Mucosa of rectum (tissue), 2 donors: Measurements from ENCODE around the gene FUBP1.

Experiments used
- H3K27ac ChIP-seq, 2 donors: one replicate each; pipeline ENCODE4 v1.7.0; 2013; ENCODE audit warnings: inconsistent platforms in 2 of 2, low read depth in 2 of 2, low read length in 2 of 2
- H3K27me3 ChIP-seq, 2 donors: one replicate each; pipeline ENCODE4 v1.7.0; 2013; ENCODE audit warnings: low read length in 2 of 2; ENCODE audit not compliant: control insufficient read depth in 2 of 2, insufficient read depth in 2 of 2
- H3K36me3 ChIP-seq, 2 donors: one replicate each; pipeline ENCODE4 v1.7.0; 2013; ENCODE audit warnings: low read length in 2 of 2; ENCODE audit not compliant: control insufficient read depth in 2 of 2, insufficient read depth in 2 of 2
- H3K4me1 ChIP-seq, 2 donors: one replicate each; pipeline ENCODE4 v1.7.0; 2013; ENCODE audit warnings: low read length in 2 of 2, mild to moderate bottlenecking in 1 of 2; ENCODE audit not compliant: control insufficient read depth in 2 of 2, insufficient read depth in 2 of 2
- H3K4me3 ChIP-seq, 2 donors: one replicate each; pipeline ENCODE4 v1.7.0; 2013; ENCODE audit warnings: low read length in 2 of 2
- H3K9ac ChIP-seq, 2 donors: one replicate each; pipeline ENCODE4 v1.7.0; 2013; ENCODE audit warnings: low read length in 2 of 2, low read depth in 1 of 2, mild to moderate bottlenecking in 1 of 2
- H3K9me3 ChIP-seq, 2 donors: one replicate each; pipeline ENCODE4 v1.7.0; 2013; ENCODE audit warnings: low read length in 2 of 2; ENCODE audit not compliant: control insufficient read depth in 2 of 2
- donor health status: healthy.
- donor health status: Normal muscosa, but diverticular disease.

The FUBP1 gene

DNA sequence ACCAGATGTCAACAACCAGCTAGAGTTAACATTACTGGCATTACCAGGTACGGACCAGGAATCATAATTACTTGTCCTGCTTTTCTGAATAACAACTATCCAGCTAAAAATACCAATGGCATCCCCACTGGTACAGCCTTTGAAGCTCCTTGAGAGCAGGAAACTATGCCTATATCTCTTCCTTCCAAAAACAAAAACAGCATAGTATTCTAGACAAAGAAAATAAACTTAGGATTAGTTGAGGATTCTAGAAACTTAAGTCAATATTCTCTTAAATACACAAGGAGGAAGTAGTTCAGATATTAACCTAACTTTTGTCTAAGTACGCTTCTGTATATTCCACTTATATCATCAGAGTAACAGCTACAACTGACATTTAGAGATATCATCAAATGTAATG, 3.0 kb downstream of the FUBP1 start:
- Histone ChIP-seq H3K27ac (no peak overlapping the region), H3K4me1 (peaks cover 16 to 17% of the 10 kb centered on the region in 2 donors), H3K9me3 (no peaks in the 10 kb centered on the region), H3K36me3 (peaks cover 0 to 4% of the 10 kb centered on the region in 2 donors), H3K4me3 (peak overlapping the region in 1 of 2 donors; percentile 96), H3K9ac (peak overlapping the region; percentile 5 to 50), H3K27me3 (no peaks in the 10 kb centered on the region)

DNA sequence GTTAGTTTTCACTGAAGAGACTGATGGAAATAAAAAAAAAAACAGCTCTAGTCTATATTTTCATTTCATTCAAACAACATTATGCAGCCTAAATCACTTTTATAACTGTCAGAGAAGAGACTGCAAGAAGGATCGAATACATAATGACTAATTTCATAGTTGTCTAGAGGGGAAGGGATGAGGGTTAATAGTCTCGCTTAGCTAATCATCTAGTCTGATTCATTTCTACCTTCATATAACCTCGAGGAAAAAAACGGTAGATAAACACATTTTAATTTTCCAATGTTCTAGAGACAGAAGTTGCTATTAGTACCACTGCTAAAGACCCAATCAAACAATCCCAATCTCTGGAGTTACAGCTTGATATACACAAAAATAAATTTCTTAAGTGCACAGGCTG, 3.5 kb downstream of the FUBP1 start:
- Histone ChIP-seq H3K9ac (no peak overlapping the region), H3K36me3 (peaks cover 0 to 7% of the 10 kb centered on the region in 2 donors), H3K27me3 (no peaks in the 10 kb centered on the region), H3K27ac (no peak overlapping the region), H3K4me1 (peaks cover 13 to 17% of the 10 kb centered on the region in 2 donors), H3K9me3 (no peaks in the 10 kb centered on the region), H3K4me3 (peak overlapping the region; percentile 26 to 96)

DNA sequence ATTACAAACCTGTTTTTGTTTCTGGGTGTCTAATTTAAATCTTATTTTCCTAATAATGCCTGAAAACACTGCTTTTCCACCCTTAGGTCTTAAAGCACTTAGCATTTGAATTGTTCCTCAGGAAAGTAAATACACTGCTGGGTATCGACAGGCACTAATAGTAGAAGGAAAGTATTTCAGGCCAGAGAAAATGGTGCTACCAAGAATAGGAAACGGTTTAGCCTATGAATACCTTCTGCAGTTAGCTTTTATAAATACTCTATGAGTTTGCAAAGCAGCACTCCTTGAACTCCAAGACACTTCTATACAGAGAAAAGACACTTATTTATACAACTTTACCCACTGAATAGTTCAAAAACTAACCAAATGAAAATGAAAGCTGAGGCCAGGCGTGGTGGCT, 6.8 kb downstream of the FUBP1 start:
- H3K9ac ChIP-seq = no peak overlapping the region
- H3K27ac ChIP-seq = no peak overlapping the region
- peaks cover 24 to 35% of the 10 kb centered on the region in 2 donors for H3K36me3 ChIP-seq
- no peak overlapping the region for H3K4me3 ChIP-seq
- peaks cover 9 to 12% of the 10 kb centered on the region in 2 donors for H3K4me1 ChIP-seq
- no peaks in the 10 kb centered on the region for H3K9me3 ChIP-seq
- no peaks in the 10 kb centered on the region for H3K27me3 ChIP-seq

DNA sequence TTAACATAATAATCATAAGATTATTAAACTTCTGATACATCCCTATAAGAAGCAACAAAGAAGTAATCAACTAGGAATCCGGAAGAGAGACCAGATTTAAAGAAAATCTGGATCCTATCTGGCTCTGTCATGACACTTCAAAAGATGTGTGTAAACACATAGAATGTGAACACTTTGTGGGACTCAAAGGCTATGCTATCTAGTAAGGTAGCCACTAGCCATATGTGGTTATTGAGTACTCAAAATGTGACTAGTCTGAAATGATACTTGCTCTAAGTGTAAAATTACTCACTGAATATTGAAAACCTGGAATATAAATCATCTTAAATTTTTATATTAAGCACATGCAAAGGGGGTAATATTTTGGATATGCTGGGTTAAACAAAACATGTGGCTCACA, 8.7 kb downstream of the FUBP1 start:
- Histone ChIP-seq H3K27me3 (no peaks in the 10 kb centered on the region), H3K9me3 (no peaks in the 10 kb centered on the region), H3K4me1 (no peaks in the 10 kb centered on the region), H3K36me3 (peaks cover 41 to 49% of the 10 kb centered on the region in 2 donors), H3K9ac (no peak overlapping the region), H3K27ac (no peak overlapping the region), H3K4me3 (no peak overlapping the region)

DNA sequence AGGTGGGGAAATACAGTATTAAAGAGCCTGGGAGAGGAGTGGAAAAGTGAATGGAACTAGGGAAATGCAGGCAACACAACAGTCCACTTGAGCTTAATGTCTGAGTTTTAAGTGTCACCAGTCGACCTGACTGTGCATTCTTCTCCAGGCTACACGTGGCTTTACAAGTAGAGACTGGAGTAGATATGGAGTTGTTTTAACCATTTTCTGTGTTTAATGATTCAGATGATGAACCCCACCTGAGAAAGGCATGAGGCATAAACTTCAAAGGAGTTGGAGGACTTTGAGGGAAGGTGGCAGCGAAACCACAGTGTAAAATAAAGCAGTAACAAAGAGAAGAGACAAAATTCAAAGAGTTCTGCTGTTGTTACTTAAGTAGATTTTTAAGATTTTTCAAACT, 12.6 kb downstream of the FUBP1 start:
- Histone ChIP-seq H3K4me3 (no peak overlapping the region), H3K9ac (no peak overlapping the region), H3K36me3 (peaks cover 77 to 85% of the 10 kb centered on the region in 2 donors)

DNA sequence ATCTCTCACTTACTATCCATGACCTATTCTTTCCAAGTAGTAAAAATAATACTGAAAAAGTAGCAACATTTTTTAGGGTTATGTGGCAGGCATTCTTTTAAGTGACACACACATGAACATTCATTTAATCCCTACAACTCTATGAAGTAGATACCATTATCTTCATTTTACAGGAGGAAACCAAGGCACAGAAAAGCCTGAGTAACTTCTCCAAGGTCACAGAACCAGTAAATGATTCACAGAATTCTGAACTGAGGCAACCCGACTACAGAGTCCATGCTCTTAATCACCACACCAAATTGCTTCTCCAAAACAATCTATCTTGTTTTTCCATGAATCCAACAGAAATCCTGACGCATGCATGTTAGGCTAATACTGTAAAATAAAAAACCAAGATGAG, 17.5 kb downstream of the FUBP1 start:
- Histone ChIP-seq H3K36me3 (peaks cover 91% of the 10 kb centered on the region in 2 donors), H3K27me3 (no peaks in the 10 kb centered on the region), H3K4me3 (no peak overlapping the region), H3K9me3 (no peaks in the 10 kb centered on the region), H3K27ac (no peak overlapping the region), H3K9ac (no peak overlapping the region), H3K4me1 (no peaks in the 10 kb centered on the region)

More for the DNA sequence above, 12.6 kb downstream of the FUBP1 start:
- no peak overlapping the region for H3K27ac ChIP-seq
- no peaks in the 10 kb centered on the region for H3K4me1 ChIP-seq
- H3K9me3 ChIP-seq = no peaks in the 10 kb centered on the region
- H3K27me3 ChIP-seq = no peaks in the 10 kb centered on the region

DNA sequence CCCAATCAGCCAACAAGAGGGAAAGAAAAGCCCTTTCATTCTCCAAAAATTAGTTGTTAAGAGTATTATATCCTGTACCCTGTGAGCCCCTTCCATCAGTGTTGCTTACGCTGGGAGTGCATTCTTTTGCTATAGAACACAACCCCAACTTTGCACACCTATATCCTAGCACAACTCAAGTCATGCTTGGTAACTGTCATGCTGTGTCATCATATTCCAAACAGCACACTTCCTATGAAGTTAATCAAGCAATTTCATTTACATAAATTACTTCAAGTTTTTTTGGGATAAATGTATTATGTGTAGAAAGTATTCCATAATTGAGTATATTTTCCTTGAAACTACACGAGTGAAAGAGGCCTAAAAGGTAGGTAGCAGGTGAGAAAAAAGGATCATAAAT, 20.0 kb downstream of the FUBP1 start:
- Histone ChIP-seq H3K27ac (no peak overlapping the region), H3K9me3 (no peaks in the 10 kb centered on the region), H3K27me3 (no peaks in the 10 kb centered on the region), H3K4me1 (no peaks in the 10 kb centered on the region), H3K36me3 (peaks cover 89 to 95% of the 10 kb centered on the region in 2 donors), H3K9ac (no peak overlapping the region), H3K4me3 (no peak overlapping the region)

DNA sequence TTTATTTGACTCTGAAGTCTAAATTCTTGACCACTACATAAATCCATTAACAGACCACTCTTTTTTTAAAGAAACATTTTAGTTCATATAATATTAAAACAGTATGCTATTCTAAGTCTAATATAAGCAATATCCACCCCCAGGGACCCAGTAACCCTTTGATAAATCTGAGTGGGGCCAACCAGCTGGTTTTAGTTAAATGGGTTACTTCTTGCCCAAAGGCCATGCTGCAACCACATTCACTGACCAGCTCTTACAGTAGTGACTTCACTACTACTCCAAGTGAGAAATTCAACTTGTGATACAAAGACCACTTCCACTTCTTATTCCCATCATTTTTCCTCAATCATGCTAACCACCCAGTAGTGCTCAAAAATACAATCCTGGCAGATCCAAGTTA, 20.5 kb downstream of the FUBP1 start:
- Histone ChIP-seq H3K4me1 (no peaks in the 10 kb centered on the region), H3K27ac (no peak overlapping the region), H3K4me3 (no peak overlapping the region), H3K9me3 (no peaks in the 10 kb centered on the region), H3K9ac (no peak overlapping the region), H3K36me3 (peaks cover 87 to 93% of the 10 kb centered on the region in 2 donors), H3K27me3 (no peaks in the 10 kb centered on the region)

DNA sequence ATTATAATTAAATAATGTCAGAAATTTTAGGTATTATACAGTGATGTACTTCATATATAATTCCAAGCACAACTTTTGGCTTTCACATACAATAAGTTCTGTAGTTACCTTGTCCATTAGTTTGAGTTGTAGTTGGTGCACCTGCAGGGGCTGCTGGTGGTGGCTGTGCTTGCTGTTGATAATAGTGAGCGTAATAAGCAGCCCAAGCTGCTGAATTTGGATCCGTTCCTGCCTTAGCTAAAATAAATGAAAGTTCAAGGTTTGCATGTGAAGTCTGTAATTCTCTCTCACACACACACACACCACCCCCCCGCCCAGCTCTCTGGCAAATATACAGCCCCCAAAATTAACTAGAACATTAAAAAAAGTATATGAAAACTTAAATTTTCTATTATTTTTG, 22.4 kb downstream of the FUBP1 start:
- no peaks in the 10 kb centered on the region for H3K27me3 ChIP-seq
- peaks cover 80 to 91% of the 10 kb centered on the region in 2 donors for H3K36me3 ChIP-seq
- no peak overlapping the region for H3K27ac ChIP-seq

DNA sequence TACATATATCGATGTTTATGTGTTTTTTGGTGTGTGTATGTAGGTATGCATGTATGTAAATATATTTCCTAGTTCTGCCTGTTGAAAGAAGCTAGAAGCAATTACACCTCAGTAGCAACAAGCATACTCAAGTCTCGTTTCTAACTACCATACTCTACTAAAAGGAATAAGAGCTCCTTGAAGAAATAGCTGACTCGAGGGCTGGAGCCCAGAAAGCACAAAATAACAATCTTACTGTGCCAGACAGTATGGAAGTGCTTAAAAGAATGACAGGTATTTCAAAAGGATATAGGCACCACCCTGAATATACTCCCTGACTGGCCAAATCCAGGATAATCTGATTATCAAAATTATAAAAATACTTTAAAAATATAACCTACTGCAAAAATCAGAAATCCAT, 23.2 kb downstream of the FUBP1 start:
- Histone ChIP-seq H3K36me3 (peaks cover 78 to 87% of the 10 kb centered on the region in 2 donors), H3K4me1 (no peaks in the 10 kb centered on the region), H3K27me3 (no peaks in the 10 kb centered on the region), H3K9ac (no peak overlapping the region), H3K4me3 (no peak overlapping the region), H3K27ac (no peak overlapping the region), H3K9me3 (no peaks in the 10 kb centered on the region)

More for the DNA sequence above, 22.4 kb downstream of the FUBP1 start:
- Histone ChIP-seq H3K4me1 (no peaks in the 10 kb centered on the region), H3K9me3 (no peaks in the 10 kb centered on the region), H3K9ac (no peak overlapping the region), H3K4me3 (no peak overlapping the region)

DNA sequence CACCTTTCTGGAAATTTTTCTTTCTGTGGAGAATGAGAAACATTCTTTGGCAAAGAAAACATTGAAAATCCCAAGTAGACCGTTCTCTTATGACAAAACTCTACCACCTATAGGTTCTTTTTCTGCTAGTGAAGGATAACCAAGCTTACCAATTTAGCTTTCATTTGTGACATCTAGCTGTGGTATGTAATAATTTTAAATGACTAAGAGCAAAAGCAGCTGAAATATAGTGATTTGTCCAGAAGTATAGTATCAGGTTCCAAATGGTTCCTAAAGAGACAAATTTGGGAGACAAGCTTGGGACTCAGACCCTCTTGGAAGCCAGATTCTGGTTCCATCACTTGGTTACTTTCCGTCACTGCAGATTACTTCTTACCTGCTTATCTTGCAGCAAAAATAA, 24.4 kb downstream of the FUBP1 start:
- Histone ChIP-seq H3K4me1 (no peaks in the 10 kb centered on the region), H3K4me3 (no peak overlapping the region), H3K9ac (no peak overlapping the region), H3K36me3 (peaks cover 68 to 82% of the 10 kb centered on the region in 2 donors), H3K27me3 (no peaks in the 10 kb centered on the region), H3K27ac (no peak overlapping the region), H3K9me3 (no peaks in the 10 kb centered on the region)
